GM19463 (cell line): ENCODE data around the gene SGSM2.
A peak's percentile ranks its signal among the peaks of the same experiment; 100 is the strongest.
"Not testable (repeated sequence)": the region's sequence is repeated elsewhere in the genome, so short reads cannot be mapped to it uniquely, and the experiment has no call there.

Experiments used
- ATAC-seq: cut with Tn5 transposase; IDR thresholded peaks from one replicate; pipeline ENCODE4 v1.9.1; 2021; ENCODE audit warnings: mild to moderate bottlenecking, moderate library complexity; ENCODE audit not compliant: unreplicated experiment

SGSM2 gene

GRCh38 chr17:2336852-2337543 lies at the start of gene SGSM2:
TSS of gene SGSM2 (plus strand) at chr17:2337501. CDS start at chr17:2337689, 188 bp downstream.
- ATAC-seq, result no peak

GRCh38 chr17:2289878-2290478 lies 47.3 kb upstream of the SGSM2 start:
- ATAC-seq, result no peak

GRCh38 chr17:2292100-2292499 lies 45.2 kb upstream of the SGSM2 start:
- no peak for ATAC-seq

- no peak for ATAC-seq
These were observed 41.7 kb upstream of the SGSM2 start for GRCh38 chr17:2295575-2295974.

- no peak for ATAC-seq
These were observed 40.3 kb upstream of the SGSM2 start for GRCh38 chr17:2297023-2297422.

GRCh38 chr17:2299136-2299535 lies 38.2 kb upstream of the SGSM2 start:
- ATAC-seq, result no peak

GRCh38 chr17:2299756-2300155 lies 37.5 kb upstream of the SGSM2 start:
- ATAC-seq, result no peak

GRCh38 chr17:2302778-2303203 lies 34.5 kb upstream of the SGSM2 start:
- no peak for ATAC-seq

GRCh38 chr17:2303204-2304188 lies 33.8 kb upstream of the SGSM2 start, which contains the start of the genes SMG6 and SRR:
TSS of gene SMG6 (minus strand) at chr17:2303785. CDS start at chr17:2303720, 65 bp downstream.
TSS of gene SRR (plus strand) at chr17:2303950. CDS start at chr17:2315561, 11,611 bp downstream.
- peak; percentile 87 for ATAC-seq

- ATAC-seq, result no peak
These were observed 32.4 kb upstream of the SGSM2 start for GRCh38 chr17:2304931-2305330.

GRCh38 chr17:2309338-2310154 lies 27.8 kb upstream of the SGSM2 start:
- no peak for ATAC-seq

GRCh38 chr17:2312736-2313135 lies 24.6 kb upstream of the SGSM2 start:
- ATAC-seq, result no peak

- not testable (repeated sequence) for ATAC-seq
These were observed 20.4 kb upstream of the SGSM2 start for GRCh38 chr17:2316916-2317205.

GRCh38 chr17:2317796-2318195 lies 19.5 kb upstream of the SGSM2 start:
- no peak for ATAC-seq

GRCh38 chr17:2319051-2319450 lies 18.2 kb upstream of the SGSM2 start:
- ATAC-seq, result no peak

- no peak for ATAC-seq
These were observed 15.9 kb upstream of the SGSM2 start for GRCh38 chr17:2321399-2321798.

GRCh38 chr17:2323629-2324314 lies 13.5 kb upstream of the SGSM2 start:
- no peak for ATAC-seq

- no peak for ATAC-seq
These were observed 6.0 kb upstream of the SGSM2 start for GRCh38 chr17:2331303-2331702.

- no peak for ATAC-seq
These were observed 1.5 kb upstream of the SGSM2 start for GRCh38 chr17:2335726-2336214.
